Measurements from ENCODE around the gene MAST3. TPM values are rescaled to one million over a fixed set of nuclear protein-coding genes. Genes with fewer than 3 reads are reported as not detected.

Gene MAST3
- total and polyA plus RNA-seq, 7 donors, result 2.6 to 16.3 (median 4.2) TPM

- Histone ChIP-seq H3K27me3 (no peaks in the 10 kb centered on the region), H3K9me3 (no peaks in the 10 kb centered on the region), H3K27ac (peak overlapping the region; percentile 87 to 98 (median 95)), H3K4me1 (peaks cover 0 to 35% (median 29%) of the 10 kb centered on the region in 4 donors), H3K4me3 (no peak overlapping the region), H3K36me3 (peaks cover 0 to 12% (median 5%) of the 10 kb centered on the region in 4 donors)
- 87 to 93% methylated on average over 18 of the region's 18 CpGs for WGBS, 2 donors
- TF ChIP-seq POLR2A (IDR thresholded peaks at IDR 0.05) (no peak), POLR2AphosphoS5 (IDR thresholded peaks at IDR 0.05) (no peak), CTCF (IDR thresholded peaks at IDR 0.05) (no peak), EP300 (IDR thresholded peaks at IDR 0.05) (no peak)
- no peak for DNase-seq
- intact Hi-C loops (cut with DNase I), result loop anchor here (2.0 to 5.0 kb wide), 2 partner anchors 41 to 74 kb away; partner anchors contain the start of gene MPV17L2
Observed at GRCh38 chr19:18150776-18151624, 53.4 kb downstream of the MAST3 start.

- peak; percentile 98 for DNase-seq
- Histone ChIP-seq H3K4me3 (peak overlapping the region; percentile 41 to 94 (median 85)), H3K27me3 (no peaks in the 10 kb centered on the region), H3K9me3 (no peaks in the 10 kb centered on the region), H3K27ac (peak overlapping the region; percentile 87 to 98 (median 95)), H3K36me3 (peaks cover 0 to 10% (median 6%) of the 10 kb centered on the region in 4 donors), H3K4me1 (peaks cover 0 to 49% (median 43%) of the 10 kb centered on the region in 4 donors)
- 0% methylated on average over 22 of the region's 22 CpGs for WGBS, 2 donors
- TF ChIP-seq CTCF (IDR thresholded peaks at IDR 0.05) (peak; percentile 52 to 74 (median 60)), POLR2AphosphoS5 (IDR thresholded peaks at IDR 0.05) (peak in 3 of 4 donors; percentile 19 to 52 (median 37)), EP300 (IDR thresholded peaks at IDR 0.05) (no peak), POLR2A (IDR thresholded peaks at IDR 0.05) (no peak)
- intact Hi-C loops (cut with DNase I), result loop anchor here (2.0 to 5.0 kb wide), 2 partner anchors 34 to 40 kb away; partner anchors contain the start of gene MPV17L2
Observed at GRCh38 chr19:18152442-18152816, 54.9 kb downstream of the MAST3 start.

GRCh38 chr19:18152817-18153555, 55.4 kb downstream of the MAST3 start, which contains the start of gene PIK3R2:
PIK3R2 (plus strand) TSS chr19:18153163; CDS start chr19:18155880, 2,717 bp downstream.
- H3K9me3 ChIP-seq, result no peaks in the 10 kb centered on the region
- DNase-seq, result peak; percentile 100
- intact Hi-C loops (cut with DNase I), result loop anchor here (2.0 to 5.0 kb wide), 2 partner anchors 34 to 39 kb away; partner anchors contain the start of gene MPV17L2
- H3K27me3 ChIP-seq, result no peaks in the 10 kb centered on the region
- TF ChIP-seq CTCF (IDR thresholded peaks at IDR 0.05) (no peak), POLR2A (IDR thresholded peaks at IDR 0.05) (peak in 1 of 2 donors; percentile 13), POLR2AphosphoS5 (IDR thresholded peaks at IDR 0.05) (peak in 3 of 4 donors; percentile 34 to 79 (median 66)), EP300 (IDR thresholded peaks at IDR 0.05) (no peak)
- 0 to 1% methylated on average over 86 of the region's 86 CpGs for WGBS, 2 donors
- H3K4me3 ChIP-seq, result peak within 1 kb of the TSS; percentile 77 to 94 (median 85)
- H3K36me3 ChIP-seq, result peaks cover 0 to 8% (median 6%) of the 10 kb centered on the region in 4 donors
- H3K27ac ChIP-seq, result peak within 1 kb of the TSS; percentile 87 to 98 (median 95)
- peaks cover 0 to 55% (median 48%) of the 10 kb centered on the region in 4 donors for H3K4me1 ChIP-seq

GRCh38 chr19:18153556-18154134, 56.1 kb downstream of the MAST3 start:
- WGBS, 2 donors, result 1 to 4% methylated on average over 38 of the region's 38 CpGs
- no peaks in the 10 kb centered on the region for H3K27me3 ChIP-seq
- H3K36me3 ChIP-seq, result peaks cover 0 to 8% (median 6%) of the 10 kb centered on the region in 4 donors
- H3K27ac ChIP-seq, result peak overlapping the region; percentile 87 to 98 (median 95)
- TF ChIP-seq EP300 (IDR thresholded peaks at IDR 0.05), result no peak
- no peak for TF ChIP-seq POLR2AphosphoS5 (IDR thresholded peaks at IDR 0.05)
- TF ChIP-seq POLR2A (IDR thresholded peaks at IDR 0.05), result no peak
- TF ChIP-seq CTCF (IDR thresholded peaks at IDR 0.05), result no peak
- DNase-seq, result no peak
- intact Hi-C loops (cut with DNase I), result loop anchor here (2.0 to 5.0 kb wide), 2 partner anchors 35 to 39 kb away; partner anchors contain the start of gene MPV17L2
- H3K4me3 ChIP-seq, result peak overlapping the region; percentile 77 to 94 (median 85)
- peaks cover 0 to 56% (median 48%) of the 10 kb centered on the region in 4 donors for H3K4me1 ChIP-seq
- H3K9me3 ChIP-seq, result no peaks in the 10 kb centered on the region
